GM21526 (cell line): ENCODE measurements around the gene DAB2IP.

Experiments used
- ATAC-seq: cut with Tn5 transposase; IDR thresholded peaks from one replicate; pipeline ENCODE4 v1.9.1; 2021; ENCODE audit warnings: moderate library complexity; ENCODE audit not compliant: unreplicated experiment, low FRiP score

Gene DAB2IP

DNA sequence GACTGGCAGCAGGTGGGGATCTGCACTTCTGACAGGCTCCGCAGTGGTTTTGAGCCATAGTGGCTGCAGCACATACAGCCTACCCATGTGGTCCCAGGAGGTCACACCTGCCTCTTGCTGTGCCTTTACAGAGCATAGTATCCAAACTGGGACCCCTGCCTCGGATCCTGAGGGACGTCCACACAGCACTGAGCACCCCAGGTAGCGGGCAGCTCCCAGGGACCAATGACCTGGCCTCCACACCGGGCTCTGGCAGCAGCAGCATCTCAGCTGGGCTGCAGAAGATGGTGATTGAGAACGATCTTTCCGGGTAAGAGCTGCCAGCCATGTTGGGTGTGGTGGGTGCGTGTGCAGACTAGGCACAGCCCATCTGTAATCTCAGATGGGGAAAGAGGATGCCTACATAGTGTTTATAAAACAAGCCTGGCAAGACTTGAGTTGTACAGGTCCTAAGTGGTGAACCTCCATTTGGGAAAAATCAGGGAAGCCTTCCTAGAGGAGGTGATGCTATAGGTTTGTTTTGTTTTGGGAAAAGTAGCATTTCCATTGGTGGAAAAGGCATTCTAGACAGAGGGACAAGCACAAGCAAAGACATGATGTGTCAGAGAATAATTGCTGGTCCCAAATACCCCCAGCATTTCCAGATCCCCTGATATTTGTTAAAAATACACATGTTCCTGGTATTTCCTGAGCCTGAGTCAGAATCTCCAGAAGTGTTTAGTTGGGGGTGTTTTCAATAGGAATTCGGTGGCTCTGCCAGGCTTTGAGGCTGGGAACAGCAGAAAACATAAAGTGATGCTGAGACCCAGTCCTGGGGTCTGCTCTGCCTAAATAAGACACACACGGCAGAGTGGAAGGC lies 119.2 kb downstream of the DAB2IP start:
- ATAC-seq: no peak

DNA sequence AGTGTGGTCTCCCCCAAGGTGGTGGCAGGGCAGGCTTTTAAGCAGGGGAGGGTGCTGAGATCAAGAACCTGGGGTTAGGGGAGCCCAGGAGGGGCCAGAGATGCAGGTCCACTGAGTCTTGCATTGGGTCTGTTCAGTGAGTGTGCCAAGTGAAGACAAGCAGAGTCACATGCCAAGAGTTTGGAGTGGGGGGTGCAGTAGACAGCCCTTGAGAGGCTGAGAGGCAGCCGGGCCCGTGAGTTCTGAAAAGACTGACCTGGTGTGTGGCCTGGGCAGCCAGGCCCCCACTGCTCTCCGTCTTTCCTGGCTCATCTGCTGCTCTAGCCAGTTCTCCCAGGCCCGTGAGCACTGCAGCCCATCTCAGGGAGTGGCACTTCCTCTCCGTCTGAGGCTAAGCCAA lies 120.0 kb downstream of the DAB2IP start:
- ATAC-seq: no peak

DNA sequence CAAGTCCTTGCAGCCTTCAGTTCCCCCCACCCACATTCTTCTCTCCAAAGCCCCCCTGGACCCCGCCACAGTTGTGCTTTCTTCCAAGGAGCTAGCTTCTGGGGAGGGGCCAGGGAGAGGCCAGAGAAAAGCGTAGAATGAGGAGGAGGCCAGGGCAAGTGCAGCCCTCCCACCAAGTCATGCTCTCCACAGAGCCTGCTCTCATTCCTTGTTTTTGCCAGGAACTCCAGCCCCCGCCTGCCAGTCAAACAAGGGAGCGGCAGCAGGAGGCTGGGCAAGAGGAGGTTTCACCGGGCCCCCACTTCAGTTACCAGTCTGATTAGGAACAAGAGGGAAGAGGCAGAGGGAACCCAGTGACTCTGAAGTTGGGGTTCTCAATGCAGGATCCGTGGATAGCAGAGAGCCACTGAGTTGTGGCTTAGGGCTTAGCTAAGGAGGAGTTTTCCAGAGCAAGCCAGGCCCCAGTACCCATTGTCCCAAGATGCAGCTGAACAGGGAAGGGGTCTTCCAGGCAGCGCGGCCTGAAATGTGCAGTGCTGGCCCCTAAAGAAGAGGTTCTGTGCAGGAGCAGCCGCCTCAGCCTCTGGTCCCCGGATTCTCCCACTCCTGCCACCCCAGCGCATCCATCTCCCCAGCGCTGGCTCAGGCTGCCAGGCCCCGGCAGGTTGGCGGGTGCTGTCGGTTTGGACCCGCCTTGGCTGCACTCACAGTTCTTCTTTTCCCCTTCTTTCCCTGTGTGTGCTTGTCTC lies 120.6 kb downstream of the DAB2IP start:
- ATAC-seq: no peak

DNA sequence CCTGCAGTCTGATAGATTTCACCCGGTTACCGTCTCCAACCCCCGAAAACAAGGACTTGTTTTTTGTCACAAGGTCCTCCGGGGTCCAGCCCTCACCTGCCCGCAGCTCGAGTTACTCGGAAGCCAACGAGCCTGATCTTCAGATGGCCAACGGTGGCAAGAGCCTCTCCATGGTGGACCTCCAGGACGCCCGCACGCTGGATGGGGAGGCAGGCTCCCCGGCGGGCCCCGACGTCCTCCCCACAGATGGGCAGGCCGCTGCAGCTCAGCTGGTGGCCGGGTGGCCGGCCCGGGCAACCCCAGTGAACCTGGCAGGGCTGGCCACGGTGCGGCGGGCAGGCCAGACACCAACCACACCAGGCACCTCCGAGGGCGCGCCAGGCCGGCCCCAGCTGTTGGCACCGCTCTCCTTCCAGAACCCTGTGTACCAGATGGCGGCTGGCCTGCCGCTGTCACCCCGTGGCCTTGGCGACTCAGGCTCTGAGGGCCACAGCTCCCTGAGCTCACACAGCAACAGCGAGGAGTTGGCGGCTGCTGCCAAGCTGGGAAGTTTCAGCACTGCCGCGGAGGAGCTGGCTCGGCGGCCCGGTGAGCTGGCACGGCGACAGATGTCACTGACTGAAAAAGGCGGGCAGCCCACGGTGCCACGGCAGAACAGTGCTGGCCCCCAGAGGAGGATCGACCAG lies 121.3 kb downstream of the DAB2IP start:
- ATAC-seq: no peak

DNA sequence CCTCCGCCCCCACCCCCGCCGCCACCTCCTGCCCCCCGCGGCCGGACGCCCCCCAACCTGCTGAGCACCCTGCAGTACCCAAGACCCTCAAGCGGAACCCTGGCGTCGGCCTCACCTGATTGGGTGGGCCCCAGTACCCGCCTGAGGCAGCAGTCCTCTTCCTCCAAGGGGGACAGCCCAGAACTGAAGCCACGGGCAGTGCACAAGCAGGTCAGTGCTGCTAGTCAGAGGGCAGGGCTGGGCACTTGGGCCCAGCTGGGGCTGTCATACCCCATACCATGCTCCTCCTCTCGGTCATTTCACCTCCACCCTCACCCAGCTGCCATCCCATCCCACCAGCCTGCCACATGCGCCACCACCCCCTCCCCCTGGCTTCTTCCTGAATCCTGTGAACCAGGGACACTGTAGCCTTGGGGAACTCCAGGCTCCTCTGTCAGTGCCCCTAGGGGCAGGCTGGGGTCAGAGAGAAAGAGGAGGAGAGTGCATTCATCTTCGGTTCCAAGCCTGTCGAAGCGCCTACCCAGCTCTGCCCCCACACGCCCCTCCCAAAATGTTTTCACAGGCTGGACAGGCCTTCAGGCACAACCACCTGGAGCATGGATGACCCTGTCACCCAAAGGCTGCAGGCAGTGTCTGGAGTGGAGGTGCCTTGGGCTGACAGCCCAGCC lies 122.0 kb downstream of the DAB2IP start:
- ATAC-seq: no peak

DNA sequence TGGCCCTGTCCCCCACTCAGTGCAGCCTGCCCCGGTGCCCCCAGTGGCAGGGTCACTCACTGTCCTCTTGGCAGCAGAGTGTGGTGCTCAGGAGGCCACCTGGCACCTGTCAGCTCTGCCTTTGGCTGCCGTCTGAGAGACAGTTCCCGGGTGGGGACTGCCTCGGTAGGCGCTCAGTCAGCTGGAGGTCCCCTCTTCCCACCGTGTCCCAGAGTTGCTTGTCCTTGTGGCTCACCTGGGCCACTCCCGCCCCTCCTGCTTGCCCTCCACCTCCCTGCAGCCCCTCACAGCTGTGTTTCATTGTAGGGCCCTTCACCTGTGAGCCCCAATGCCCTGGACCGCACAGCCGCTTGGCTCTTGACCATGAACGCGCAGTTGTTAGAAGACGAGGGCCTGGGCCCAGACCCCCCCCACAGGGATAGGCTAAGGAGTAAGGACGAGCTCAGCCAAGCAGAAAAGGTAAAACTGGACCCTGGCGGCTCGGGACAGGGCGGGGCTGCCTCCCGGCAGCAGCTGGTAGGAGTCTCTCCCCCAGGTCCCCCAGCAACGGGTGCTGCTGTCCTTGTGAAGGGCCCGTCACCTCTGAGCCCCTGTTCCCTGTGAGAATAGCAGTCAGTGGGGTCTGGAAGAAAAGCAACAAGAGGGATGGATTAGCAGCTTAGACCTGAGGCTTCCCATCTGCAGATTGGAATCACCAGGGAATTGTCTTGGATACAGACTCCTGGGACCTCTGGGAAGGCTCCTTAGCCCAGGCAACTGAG lies 122.7 kb downstream of the DAB2IP start:
- no peak for ATAC-seq

DNA sequence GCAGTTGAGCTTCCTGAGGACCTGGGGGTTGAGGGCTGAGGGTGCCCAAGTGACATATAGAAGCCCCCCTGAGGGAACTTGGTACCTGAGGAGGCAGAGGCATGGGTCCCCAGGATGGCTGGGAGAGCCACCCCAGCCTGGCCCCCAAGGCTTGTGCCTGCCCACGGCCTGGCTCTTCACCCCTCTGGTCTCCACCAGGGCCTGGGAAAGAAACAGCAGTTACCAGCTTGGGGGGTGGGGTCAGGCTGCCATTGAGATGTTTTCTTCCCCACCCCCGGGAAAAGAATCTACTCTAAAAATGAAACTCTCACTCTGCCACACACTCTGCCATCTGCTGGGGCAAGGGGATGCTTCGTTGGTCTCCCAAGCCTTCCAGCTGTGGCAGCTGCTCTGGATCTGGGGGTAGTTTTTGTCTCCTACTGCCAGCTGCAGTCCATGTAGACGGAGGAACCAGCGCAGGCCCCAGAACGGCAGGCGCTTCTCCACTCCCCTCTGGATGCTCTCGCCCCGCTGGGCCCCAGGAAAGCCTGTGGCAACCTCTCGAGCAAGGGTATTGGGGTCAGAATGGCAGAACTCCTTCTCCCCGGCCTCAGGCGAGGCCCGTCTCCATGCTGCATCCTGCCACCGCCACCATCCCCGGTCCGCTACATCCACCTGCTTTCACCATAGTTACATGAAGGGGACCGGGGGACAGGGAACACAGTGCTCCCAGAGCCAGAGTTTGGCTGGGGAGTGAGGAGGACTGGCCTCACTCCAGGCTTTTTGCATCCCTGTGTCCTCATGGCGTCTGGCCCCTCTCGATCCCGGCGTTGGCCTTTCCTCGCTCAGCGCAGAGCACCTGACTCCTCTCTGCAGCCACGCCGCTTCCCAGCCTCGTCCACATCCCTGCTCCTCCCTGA lies 123.5 kb downstream of the DAB2IP start:
- no peak for ATAC-seq

DNA sequence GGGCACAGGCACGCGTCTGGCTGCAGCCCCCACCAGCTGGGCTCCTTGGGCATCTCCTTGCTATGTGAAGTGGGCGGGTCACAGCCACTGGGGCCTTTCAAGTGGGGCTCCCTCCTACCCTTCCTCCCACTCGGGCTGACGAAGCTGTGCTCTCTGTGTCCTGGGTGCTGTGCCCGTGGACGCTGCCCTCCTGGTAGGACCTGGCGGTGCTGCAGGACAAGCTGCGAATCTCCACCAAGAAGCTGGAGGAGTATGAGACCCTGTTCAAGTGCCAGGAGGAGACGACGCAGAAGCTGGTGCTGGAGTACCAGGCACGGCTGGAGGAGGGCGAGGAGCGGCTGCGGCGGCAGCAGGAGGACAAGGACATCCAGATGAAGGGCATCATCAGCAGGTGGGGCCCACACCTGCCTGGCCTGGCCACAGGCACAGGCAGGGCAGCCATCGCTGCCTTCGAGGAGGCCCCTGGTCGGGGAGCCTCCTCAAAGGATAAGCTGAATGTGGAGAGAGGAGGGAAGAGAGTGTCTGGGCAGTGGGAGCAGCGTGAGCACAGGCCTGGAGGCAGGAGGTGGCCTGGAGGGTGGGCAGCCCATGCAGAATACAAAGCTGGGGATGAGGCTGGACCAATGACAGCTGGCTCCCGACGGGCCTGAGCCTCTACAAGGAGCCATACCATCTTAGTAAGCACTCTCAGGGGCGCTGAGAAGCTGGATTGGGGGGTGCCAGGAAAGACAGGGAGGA lies 124.7 kb downstream of the DAB2IP start:
- no peak for ATAC-seq

DNA sequence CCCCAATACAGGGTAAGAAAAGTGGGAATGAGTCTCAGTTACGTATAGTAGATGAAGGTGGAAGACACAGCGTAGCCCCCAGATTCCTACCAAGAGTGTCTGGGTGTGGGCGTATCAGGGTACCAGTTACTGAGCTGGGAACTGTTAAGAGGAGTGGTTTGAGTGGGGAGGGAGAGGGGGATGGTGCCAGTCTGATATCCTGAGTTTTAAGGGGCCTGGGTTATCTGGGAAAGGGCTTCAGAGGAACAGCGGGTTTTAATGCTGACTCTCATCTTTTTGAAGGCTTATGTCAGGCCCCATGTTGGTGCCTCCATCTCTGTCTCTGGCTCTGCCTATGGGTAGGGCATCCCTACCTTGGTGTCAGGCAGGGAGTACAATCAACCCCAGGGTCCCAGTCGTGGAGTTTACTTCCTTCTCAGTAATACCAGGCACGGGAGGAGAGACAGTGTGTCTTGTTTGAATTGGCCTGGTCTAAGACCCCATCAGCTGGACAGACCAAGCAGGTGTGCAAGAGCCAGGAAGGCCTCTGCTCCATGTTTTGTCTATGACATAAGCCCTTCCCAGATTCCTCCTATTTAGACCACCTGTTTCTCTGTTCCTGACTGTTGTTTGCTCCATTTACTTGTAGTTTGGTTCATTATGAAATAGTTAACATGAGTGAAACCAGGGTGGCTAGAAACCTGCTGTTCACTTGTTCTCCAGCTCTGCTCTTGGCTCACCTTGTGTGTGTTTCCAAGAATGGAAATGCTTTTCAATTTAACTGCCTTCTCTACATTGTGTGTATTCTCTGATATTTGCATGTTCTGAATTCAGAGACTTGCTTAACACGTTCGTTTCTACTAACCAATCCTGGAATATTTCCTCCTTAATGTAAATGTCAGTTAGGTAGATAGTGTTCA lies 125.6 kb downstream of the DAB2IP start:
- ATAC-seq: no peak

DNA sequence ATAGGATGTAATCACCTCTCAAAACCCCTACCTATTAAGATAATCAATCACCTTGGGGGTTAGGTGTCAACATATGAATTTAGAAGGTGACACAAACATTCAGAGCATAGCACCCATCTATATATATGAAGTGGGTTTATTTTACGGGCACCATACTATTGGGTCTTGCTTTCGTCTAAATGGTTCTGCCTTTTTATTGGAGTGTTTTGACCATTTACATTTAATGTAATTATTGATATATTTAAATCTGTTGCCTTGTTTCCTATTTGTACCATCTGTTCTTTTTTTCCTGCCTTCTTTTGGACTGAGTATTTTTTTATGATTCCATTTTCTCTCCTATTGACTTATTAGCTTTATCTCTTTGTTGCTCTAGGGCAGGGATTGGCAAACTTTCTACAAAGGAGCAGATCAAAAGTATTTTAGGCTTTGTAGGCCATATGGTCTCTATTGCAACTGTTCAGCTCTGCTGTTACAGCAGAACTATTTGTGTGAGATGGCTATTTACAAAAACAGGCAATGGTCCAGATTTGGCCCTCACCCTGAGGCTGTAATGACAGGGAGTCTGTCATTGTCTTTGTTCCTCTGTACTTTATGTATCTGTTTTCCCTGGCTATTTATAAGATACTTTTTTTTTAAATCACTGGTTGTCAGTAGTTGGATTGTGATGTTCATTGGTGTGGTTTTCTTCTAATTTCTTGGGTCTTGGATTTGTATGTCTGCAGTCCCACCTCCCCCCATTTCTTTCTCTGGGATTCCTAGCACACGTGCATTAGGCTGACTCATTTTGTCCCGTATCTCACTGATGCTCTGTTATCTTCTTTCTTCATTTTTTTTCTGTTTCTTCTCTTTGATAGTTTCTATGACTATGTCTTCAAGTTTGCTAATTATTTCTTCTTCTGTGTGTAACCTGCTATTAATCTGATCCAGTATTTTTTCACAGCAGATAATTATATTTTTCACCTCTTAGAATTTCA lies 127.1 kb downstream of the DAB2IP start:
- ATAC-seq: no peak

DNA sequence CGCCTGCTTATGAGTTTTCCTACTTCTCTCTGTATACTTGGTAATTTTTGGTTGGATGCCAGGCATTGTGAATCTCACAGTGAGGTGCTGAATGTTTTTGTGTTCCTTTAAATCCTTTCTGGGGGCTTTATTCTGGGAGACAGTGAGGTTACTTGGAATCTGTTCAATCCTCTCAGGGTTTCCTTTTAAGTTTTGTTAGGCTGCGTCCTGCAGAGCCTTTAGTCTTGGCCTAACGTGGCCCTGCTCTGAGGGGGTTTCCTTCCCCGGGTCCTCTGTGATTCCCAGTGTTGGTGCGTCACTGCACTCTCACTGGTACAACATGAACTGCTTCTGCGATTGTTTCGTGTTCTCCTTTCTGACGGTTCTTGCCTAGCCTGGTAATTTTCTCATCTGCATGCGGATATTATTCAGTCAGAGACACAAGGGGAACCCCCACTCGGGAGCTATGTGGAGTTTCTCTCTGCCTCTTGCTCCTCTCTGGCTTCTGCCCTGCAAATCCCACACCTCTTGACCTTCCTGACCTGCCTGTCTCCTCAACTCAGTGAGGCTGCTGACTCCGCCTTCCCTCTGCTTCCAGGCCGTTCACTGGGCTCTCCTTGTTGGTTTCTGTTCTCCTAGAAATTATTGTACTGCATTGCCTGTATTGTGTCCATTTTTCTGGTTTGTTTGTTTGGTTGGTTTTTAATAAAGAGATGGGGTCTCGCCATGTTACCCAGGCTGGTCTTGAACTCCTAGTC lies 128.1 kb downstream of the DAB2IP start:
- no peak for ATAC-seq

DNA sequence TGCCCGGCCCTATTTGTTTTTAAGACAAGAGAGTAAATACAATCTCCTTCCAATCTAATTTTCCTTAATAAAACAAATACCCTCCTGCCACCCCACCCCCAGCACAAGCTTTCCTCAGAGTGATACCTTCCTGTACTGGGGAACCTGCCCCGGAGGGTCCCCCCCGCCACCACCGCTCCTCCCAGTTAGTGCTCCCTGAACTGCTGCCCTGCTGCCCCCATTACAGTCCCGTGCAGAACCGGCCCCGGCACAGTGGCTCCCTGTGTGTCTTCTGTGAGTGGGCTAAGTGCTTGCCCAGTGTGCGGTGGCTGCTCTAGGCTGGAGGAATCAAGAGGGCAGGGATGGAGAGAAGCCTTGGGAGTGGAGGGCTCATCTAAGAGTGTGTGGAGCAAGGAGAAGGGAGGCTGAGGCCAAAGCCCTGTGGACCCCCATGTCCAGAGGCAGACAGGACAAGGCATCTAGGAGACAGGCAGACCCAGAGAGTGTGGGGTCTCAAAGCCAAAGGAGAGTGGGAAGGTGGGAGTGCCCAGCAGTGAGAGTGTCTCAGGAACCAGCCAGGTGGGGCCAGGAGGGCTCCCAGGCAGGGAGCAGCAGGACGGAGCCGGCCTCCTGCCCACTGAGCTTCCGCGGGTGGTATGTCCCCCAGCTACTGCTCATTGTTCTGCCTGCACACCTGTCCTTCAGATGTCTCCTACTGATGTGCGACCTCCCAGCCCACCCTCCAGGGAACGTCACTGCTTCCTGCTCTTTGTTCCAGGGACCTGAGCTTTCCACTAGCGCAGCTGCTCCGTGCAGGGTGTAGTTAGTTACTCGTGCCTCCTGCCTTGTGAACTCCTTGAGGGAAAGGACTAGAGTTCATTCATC lies 129.0 kb downstream of the DAB2IP start:
- no peak for ATAC-seq

DNA sequence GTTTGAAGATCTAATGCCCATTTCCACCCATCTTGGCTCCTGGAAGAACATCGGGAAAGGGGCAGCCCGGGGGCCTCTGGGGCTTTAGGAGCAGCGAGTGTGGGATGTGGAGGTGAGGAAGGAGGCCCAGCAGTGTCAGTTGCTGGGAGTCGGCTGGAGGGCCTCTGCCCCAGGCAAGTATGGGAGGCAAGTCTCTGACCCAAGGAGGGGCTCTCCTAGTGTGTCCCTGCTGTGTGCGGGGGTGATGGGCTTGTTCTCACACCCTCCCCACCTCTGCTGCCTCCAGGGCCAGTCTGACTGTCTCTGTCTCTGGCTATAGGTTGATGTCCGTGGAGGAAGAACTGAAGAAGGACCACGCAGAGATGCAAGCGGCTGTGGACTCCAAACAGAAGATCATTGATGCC lies 129.7 kb downstream of the DAB2IP start:
- no peak for ATAC-seq

DNA sequence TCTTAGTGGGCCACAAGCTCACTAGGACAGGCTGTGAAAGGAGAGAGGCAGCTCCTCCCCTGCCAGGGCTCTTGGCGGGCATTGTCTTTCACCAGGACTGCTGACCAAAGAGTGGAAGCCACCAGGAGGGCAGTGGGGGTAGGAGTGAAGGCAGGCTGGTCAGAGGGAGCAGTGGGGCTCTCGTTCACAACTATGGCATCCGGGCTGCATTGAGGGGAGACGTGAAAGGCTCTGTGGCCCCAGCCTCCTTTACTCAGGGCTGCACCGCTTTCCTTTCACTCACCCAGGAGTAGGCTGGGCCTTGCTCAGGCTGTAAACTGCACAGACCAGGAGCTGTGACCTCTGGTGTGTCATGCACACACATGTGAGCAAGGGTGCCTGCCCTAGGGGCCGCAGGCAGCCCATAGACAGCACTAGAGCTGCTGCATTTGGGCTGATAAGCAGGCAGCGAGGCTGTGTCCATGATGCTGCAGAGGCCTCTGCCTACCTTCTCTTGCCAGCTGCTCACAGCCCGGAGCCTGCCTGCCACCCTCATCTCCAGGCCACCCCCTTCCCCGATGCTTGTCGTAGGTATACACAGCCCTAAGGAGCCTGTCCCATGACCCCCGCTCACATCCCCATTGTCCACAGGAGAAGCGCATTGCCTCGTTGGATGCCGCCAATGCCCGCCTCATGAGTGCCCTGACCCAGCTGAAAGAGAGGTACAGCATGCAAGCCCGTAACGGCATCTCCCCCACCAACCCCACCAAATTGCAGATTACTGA lies 130.4 kb downstream of the DAB2IP start:
- ATAC-seq: no peak
